ENCODE measurements around the gene PLCL2.

DNA sequence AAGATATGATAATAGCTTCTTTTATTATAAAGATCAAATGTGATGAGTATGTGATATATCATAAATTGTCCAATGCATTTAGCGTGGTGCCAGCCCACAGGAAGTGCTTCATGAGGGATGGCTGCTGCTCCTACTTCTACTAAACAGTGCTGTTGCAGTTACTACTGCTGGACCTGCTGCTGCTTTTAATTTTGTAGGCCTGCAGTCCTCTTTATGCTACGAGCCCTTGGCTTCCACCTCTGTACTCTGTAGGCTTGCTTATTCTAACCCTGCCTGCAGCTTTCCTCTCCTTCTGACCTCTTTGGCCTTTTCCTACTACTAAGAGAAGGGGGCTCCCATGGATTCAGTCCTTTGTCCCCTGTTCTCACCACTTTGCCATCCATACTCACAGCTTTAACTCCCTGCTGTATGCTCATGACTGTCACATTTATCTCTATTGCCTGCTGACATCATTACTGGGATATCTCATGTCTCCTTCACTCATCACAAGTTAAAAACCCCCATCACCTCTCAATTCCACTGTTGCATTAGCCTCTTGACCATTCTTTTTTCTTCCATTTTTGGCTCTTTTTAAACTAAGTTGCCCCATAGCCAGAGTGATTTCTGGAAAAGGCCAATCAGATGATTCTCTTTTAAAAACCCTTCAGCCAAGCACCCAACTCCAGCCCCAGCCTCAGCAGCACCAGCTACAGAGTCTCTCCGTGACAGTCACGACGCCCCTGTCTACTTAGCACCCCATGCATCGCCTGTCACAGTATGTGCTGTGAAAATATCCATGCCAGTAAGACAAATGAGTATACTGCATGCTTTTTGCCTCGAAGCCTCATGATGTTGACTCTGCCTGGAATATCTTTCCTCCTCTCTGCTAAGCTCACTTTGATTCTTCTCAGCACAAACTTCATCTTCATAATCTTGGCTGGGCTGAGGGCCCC lies 56.3 kb downstream of the PLCL2 start:
- TF ChIP-seq, protein P1, sequence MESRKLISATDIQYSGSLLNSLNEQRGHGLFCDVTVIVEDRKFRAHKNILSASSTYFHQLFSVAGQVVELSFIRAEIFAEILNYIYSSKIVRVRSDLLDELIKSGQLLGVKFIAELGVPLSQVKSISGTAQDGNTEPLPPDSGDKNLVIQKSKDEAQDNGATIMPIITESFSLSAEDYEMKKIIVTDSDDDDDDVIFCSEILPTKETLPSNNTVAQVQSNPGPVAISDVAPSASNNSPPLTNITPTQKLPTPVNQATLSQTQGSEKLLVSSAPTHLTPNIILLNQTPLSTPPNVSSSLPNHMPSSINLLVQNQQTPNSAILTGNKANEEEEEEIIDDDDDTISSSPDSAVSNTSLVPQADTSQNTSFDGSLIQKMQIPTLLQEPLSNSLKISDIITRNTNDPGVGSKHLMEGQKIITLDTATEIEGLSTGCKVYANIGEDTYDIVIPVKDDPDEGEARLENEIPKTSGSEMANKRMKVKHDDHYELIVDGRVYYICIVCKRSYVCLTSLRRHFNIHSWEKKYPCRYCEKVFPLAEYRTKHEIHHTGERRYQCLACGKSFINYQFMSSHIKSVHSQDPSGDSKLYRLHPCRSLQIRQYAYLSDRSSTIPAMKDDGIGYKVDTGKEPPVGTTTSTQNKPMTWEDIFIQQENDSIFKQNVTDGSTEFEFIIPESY (IDR thresholded peaks at IDR 0.05), result no peak
- TF ChIP-seq, protein P2, sequence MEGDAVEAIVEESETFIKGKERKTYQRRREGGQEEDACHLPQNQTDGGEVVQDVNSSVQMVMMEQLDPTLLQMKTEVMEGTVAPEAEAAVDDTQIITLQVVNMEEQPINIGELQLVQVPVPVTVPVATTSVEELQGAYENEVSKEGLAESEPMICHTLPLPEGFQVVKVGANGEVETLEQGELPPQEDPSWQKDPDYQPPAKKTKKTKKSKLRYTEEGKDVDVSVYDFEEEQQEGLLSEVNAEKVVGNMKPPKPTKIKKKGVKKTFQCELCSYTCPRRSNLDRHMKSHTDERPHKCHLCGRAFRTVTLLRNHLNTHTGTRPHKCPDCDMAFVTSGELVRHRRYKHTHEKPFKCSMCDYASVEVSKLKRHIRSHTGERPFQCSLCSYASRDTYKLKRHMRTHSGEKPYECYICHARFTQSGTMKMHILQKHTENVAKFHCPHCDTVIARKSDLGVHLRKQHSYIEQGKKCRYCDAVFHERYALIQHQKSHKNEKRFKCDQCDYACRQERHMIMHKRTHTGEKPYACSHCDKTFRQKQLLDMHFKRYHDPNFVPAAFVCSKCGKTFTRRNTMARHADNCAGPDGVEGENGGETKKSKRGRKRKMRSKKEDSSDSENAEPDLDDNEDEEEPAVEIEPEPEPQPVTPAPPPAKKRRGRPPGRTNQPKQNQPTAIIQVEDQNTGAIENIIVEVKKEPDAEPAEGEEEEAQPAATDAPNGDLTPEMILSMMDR (IDR thresholded peaks at IDR 0.05; ENCODE audit: low read depth, low read length, missing input control), result no peak
- TF ChIP-seq SP1 (IDR thresholded peaks at IDR 0.05) (no peak), JUND (IDR thresholded peaks at IDR 0.05) (no peak), TAF1 (conservative IDR thresholded peaks at IDR 0.05) (no peak), YY1 (IDR thresholded peaks at IDR 0.05) (no peak)
- TF ChIP-seq, protein P3, sequence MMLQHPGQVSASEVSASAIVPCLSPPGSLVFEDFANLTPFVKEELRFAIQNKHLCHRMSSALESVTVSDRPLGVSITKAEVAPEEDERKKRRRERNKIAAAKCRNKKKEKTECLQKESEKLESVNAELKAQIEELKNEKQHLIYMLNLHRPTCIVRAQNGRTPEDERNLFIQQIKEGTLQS (IDR thresholded peaks at IDR 0.05), result no peak
